Right cardiac atrium (tissue), 5 donors: ENCODE results near the gene RPS18. TPM values are rescaled to one million over a fixed set of nuclear protein-coding genes. Genes with fewer than 3 reads are reported as not detected.
"Not testable (repeated sequence)": the region's sequence is repeated elsewhere in the genome, so short reads cannot be mapped to it uniquely, and the experiment has no call there.

Experiments
- ATAC-seq, 2 donors: fragments of 200-7000 bp; cut with Tn5 transposase; one replicate each; pipeline versions ENCODE4 v1.8.0 to v1.9.1; 2020; ENCODE audit warnings: moderate library complexity in 2 of 2, mild to moderate bottlenecking in 1 of 2
- DNase-seq, 3 donors: peaks; one replicate each; pipeline ENCODE4 v3.0.0-alpha.2; 2020
- H3K27ac ChIP-seq: one replicate; pipeline ENCODE4 v1.5.1; 2013; ENCODE audit warnings: mild to moderate bottlenecking, low read length, control low read depth, moderate library complexity
- H3K27me3 ChIP-seq: one replicate; pipeline ENCODE4 v1.6.1; 2013; ENCODE audit not compliant: control insufficient read depth, insufficient read depth
- H3K4me1 ChIP-seq: one replicate; pipeline ENCODE4 v1.6.1; 2013; ENCODE audit warnings: low read length; ENCODE audit not compliant: control insufficient read depth, insufficient read depth
- H3K4me3 ChIP-seq: one replicate; pipeline ENCODE4 v1.5.1; 2013; ENCODE audit warnings: low read length, control low read depth
- H3K9me3 ChIP-seq: one replicate; pipeline ENCODE4 v1.6.1; 2013; ENCODE audit warnings: low read length; ENCODE audit not compliant: control insufficient read depth
- WGBS: extraction: QIAGEN DNeasy Blood & Tissue Kit; methylation state at CpG from one replicate; pipeline ENCODE4 v1.1.7; 2013; 5-methylcytosine and 5-hydroxymethylcytosine counted together
- intact Hi-C, 4 donors: fragments of 100-400 bp; cut with DNase I; formaldehyde crosslinking; loops; one replicate each; pipeline versions ENCODE4 v1.11.0 to v1.14.0; 2022 to 2023
- polyA plus RNA-seq: library from polyadenylated mRNA; stranded (reverse); fragments of 200-250 nt; gene quantifications from one replicate; pipeline ENCODE4 v1.2.3, GENCODE V29; 2013
- total RNA-seq, 4 donors: library from RNA; stranded (reverse); fragmentation: NEBNext Ultra II Directional; extraction: Animal tissue kit (Norgen Biotek cat#: 25700); gene quantifications; one replicate each; pipeline ENCODE4 v1.2.1, GENCODE V29; 2021
- donor health status: healthy with polysubstance abuse.
- donor health status: DM: no; HTN: yes; CAD: no.
- donor health status: DM: no; HTN: no; CAD: no.
- donor health status: DM: no; HTN: yes; CAD: no; lungs with severe emphysema.
- donor health status: DM: yes; HTN: yes; CAD: no.

Gene RPS18
- total and polyA plus RNA-seq, 5 donors = 1,042 to 1,903 (median 1,207) TPM

GRCh38 chr6:33248932-33249731 lies 22.7 kb upstream of the RPS18 start:
- peak; percentile 97 for ATAC-seq
- no peaks in the 10 kb centered on the region for H3K9me3 ChIP-seq
- peaks cover 4% of the 10 kb centered on the region for H3K4me1 ChIP-seq
- DNase-seq = peak; percentile 98 to 99 (median 99)
- H3K27ac ChIP-seq = peak overlapping the region; percentile 94
- intact Hi-C loops = loop anchor here (1.0 to 10.0 kb wide), 6 partner anchors 74 to 232 kb away; no protein-coding TSS in a partner anchor
- WGBS = under 1% methylated on average over 58 of the region's 58 CpGs
- H3K4me3 ChIP-seq = peak overlapping the region; percentile 47
- H3K27me3 ChIP-seq = no peaks in the 10 kb centered on the region

GRCh38 chr6:33249732-33250630 lies 21.9 kb upstream of the RPS18 start:
- WGBS = 13% methylated on average over 15 of the region's 15 CpGs
- Histone ChIP-seq H3K27me3 (no peaks in the 10 kb centered on the region), H3K27ac (peak overlapping the region; percentile 91), H3K4me3 (peak overlapping the region; percentile 34), H3K9me3 (no peaks in the 10 kb centered on the region), H3K4me1 (peaks cover 4% of the 10 kb centered on the region)
- ATAC-seq (peak in 1 of 2 donors; percentile 4), DNase-seq (peak; percentile 35 to 63 (median 57))
- intact Hi-C loops = loop anchor here (5.0 to 10.0 kb wide), 5 partner anchors 75 to 233 kb away; no protein-coding TSS in a partner anchor

GRCh38 chr6:33250731-33251130 lies 21.1 kb upstream of the RPS18 start:
- H3K9me3 ChIP-seq = no peaks in the 10 kb centered on the region

GRCh38 chr6:33251395-33252012 lies 20.4 kb upstream of the RPS18 start:
- intact Hi-C loops = no loop called here
- DNase-seq = no peak
- Histone ChIP-seq H3K27ac (no peak overlapping the region), H3K4me3 (no peak overlapping the region), H3K9me3 (no peaks in the 10 kb centered on the region), H3K4me1 (peaks cover 4% of the 10 kb centered on the region), H3K27me3 (no peaks in the 10 kb centered on the region)
- 84% methylated on average over 6 of the region's 6 CpGs for WGBS
- ATAC-seq = no peak

More at GRCh38 chr6:33250731-33251130, 21.1 kb upstream of the RPS18 start:
- peaks cover 4% of the 10 kb centered on the region for H3K4me1 ChIP-seq
- no peak for DNase-seq
- H3K27ac ChIP-seq = no peak overlapping the region
- WGBS = 91% methylated on average over 13 of the region's 13 CpGs
- intact Hi-C loops = no loop called here
- no peak overlapping the region for H3K4me3 ChIP-seq
- H3K27me3 ChIP-seq = no peaks in the 10 kb centered on the region
- no peak for ATAC-seq

GRCh38 chr6:33252759-33253158 lies 19.1 kb upstream of the RPS18 start:
- Histone ChIP-seq H3K27ac (no peak overlapping the region), H3K9me3 (no peaks in the 10 kb centered on the region), H3K4me1 (peaks cover 4% of the 10 kb centered on the region), H3K4me3 (no peak overlapping the region), H3K27me3 (no peaks in the 10 kb centered on the region)
- ATAC-seq (no peak), DNase-seq (no peak)
- intact Hi-C loops = no loop called here

- WGBS = 95% methylated on average over 4 of the region's 4 CpGs
- no peaks in the 10 kb centered on the region for H3K27me3 ChIP-seq
- no peak for ATAC-seq
- no peak overlapping the region for H3K27ac ChIP-seq
- no peak for DNase-seq
- H3K9me3 ChIP-seq = no peaks in the 10 kb centered on the region
- intact Hi-C loops = no loop called here
- no peak overlapping the region for H3K4me3 ChIP-seq
- peaks cover 4% of the 10 kb centered on the region for H3K4me1 ChIP-seq
Measured at GRCh38 chr6:33254591-33254990, 17.3 kb upstream of the RPS18 start.

GRCh38 chr6:33259032-33259431 lies 12.8 kb upstream of the RPS18 start:
- 92% methylated on average over 5 of the region's 5 CpGs for WGBS
- no peaks in the 10 kb centered on the region for H3K9me3 ChIP-seq
- ATAC-seq (no peak), DNase-seq (no peak)
- no peaks in the 10 kb centered on the region for H3K27me3 ChIP-seq
- no peaks in the 10 kb centered on the region for H3K4me1 ChIP-seq
- intact Hi-C loops = no loop called here
- H3K27ac ChIP-seq = no peak overlapping the region
- no peak overlapping the region for H3K4me3 ChIP-seq

GRCh38 chr6:33262490-33262889 lies 9.4 kb upstream of the RPS18 start:
- WGBS = 98% methylated on average over 3 of the region's 3 CpGs
- intact Hi-C loops, H3K27ac ChIP-seq, DNase-seq, H3K9me3 ChIP-seq, H3K4me1 ChIP-seq, H3K27me3 ChIP-seq, ATAC-seq, H3K4me3 ChIP-seq: not testable (repeated sequence)

GRCh38 chr6:33264015-33264414 lies 7.9 kb upstream of the RPS18 start:
- ATAC-seq = no peak
- no peak for DNase-seq
- WGBS = 88% methylated on average over 7 of the region's 7 CpGs
- Histone ChIP-seq H3K4me3 (no peak overlapping the region), H3K27me3 (no peaks in the 10 kb centered on the region), H3K4me1 (no peaks in the 10 kb centered on the region), H3K27ac (no peak overlapping the region), H3K9me3 (no peaks in the 10 kb centered on the region)
- intact Hi-C loops = no loop called here

- intact Hi-C loops = no loop called here
- Histone ChIP-seq H3K4me1 (no peaks in the 10 kb centered on the region), H3K27me3 (no peaks in the 10 kb centered on the region), H3K9me3 (no peaks in the 10 kb centered on the region), H3K27ac (peak overlapping the region; percentile 87), H3K4me3 (peak overlapping the region; percentile 72)
- 5% methylated on average over 7 of the region's 7 CpGs for WGBS
- ATAC-seq (peak; percentile 6 to 18), DNase-seq (no peak)
Measured at GRCh38 chr6:33271117-33271467, 783 bp upstream of the RPS18 start.
